ENCODE results near the gene MAP1B.

GRCh38 chr5:72110394-72111013, 3.2 kb downstream of the MAP1B start:
- no peak for TF ChIP-seq CTCF (IDR thresholded peaks at IDR 0.05; ENCODE audit: low read length)
- TF ChIP-seq EZH2 (IDR thresholded peaks at IDR 0.05; ENCODE audit: borderline replicate concordance, low read length): no peak

Measured in OCI-LY1 (cell line).